SK-N-SH (cell line): Measurements from ENCODE around the gene HAND1. TPM values are rescaled to one million over a fixed set of nuclear protein-coding genes. Genes with fewer than 3 reads are reported as not detected.
"Not testable (repeated sequence)": the region's sequence is repeated elsewhere in the genome, so short reads cannot be mapped to it uniquely, and the experiment has no call there.

Experiments
- CTCF ChIA-PET: fragments of 300-600, 350-600 bp; formaldehyde crosslinking; extraction: SDS; loops from one replicate; lab custom pipeline; 2021; lab: Yijun Ruan, JAX
- POLR2A ChIA-PET: fragments of 350-600 bp; sonication (Branson Sonifier 250); formaldehyde crosslinking; extraction: SDS; loops from one replicate; lab custom pipeline; 2020; ENCODE audit warnings: antibody characterized with exemption, inconsistent platforms; lab: Yijun Ruan, JAX
- DNase-seq: peaks from one replicate; pipeline ENCODE4 v3.0.0; 2012
- H2AFZ ChIP-seq: fragments of 200-600 bp; sonication (generic); 2 replicates; pipeline ENCODE4 v1.8.1; 2016; ENCODE audit warnings: antibody characterized with exemption, mild to moderate bottlenecking, low read depth
- H3F3A ChIP-seq: fragments of 200-600 bp; sonication (generic); replicated peaks from 2 replicates; pipeline ENCODE3; 2016; ENCODE audit warnings: antibody characterized with exemption, mild to moderate bottlenecking; ENCODE audit not compliant: insufficient read depth
- H3K27ac ChIP-seq, 2 experiments: fragments of 200-500 bp in 1 of 2; fragments of 200-600 bp in 1 of 2; sonication (Bioruptor generic) in 1 of 2; sonication (generic), shearing (Covaris generic) in 1 of 2; 2 replicates each; pipeline versions ENCODE4 v1.5.1 to v1.6.1; 2014 to 2016; ENCODE audit warnings: low read depth in 2 of 2, inconsistent platforms in 1 of 2, low read length in 1 of 2, mild to moderate bottlenecking in 1 of 2, mixed read lengths in 1 of 2
- H3K27me3 ChIP-seq: fragments of 200-600 bp; sonication (generic), shearing (Covaris generic); 2 replicates; pipeline ENCODE4 v1.6.1; 2016; ENCODE audit warnings: mixed run types; ENCODE audit not compliant: insufficient read depth
- H3K36me3 ChIP-seq, 2 experiments: fragments of 200-500 bp in 1 of 2; fragments of 200-600 bp in 1 of 2; sonication (Bioruptor generic) in 1 of 2; sonication (generic) in 1 of 2; replicated peaks in 1 of 2; 2 replicates each; pipeline versions ENCODE3 to v1.5.1; 2014 to 2016; ENCODE audit warnings: low read length in 1 of 2, mild to moderate bottlenecking in 1 of 2; ENCODE audit not compliant: insufficient read depth in 2 of 2, control insufficient read depth in 1 of 2
- H3K4me1 ChIP-seq, 2 experiments: fragments of 200-500 bp in 1 of 2; fragments of 200-600 bp in 1 of 2; sonication (Bioruptor generic) in 1 of 2; sonication (generic), shearing (Covaris generic) in 1 of 2; 2 replicates each; pipeline versions ENCODE4 v1.5.1 to v1.6.1; 2014 to 2016; ENCODE audit warnings: low read depth in 1 of 2, low read length in 1 of 2, mixed run types in 1 of 2; ENCODE audit not compliant: insufficient read depth in 2 of 2, control insufficient read depth in 1 of 2
- H3K4me2 ChIP-seq: fragments of 200-600 bp; sonication (generic), shearing (Covaris generic); 2 replicates; pipeline ENCODE4 v1.6.1; 2017; ENCODE audit warnings: mixed run types
- H3K4me3 ChIP-seq, 2 experiments: fragments of 200-500 bp in 1 of 2; fragments of 200-600 bp in 1 of 2; sonication (Bioruptor generic) in 1 of 2; sonication (generic), shearing (Covaris generic) in 1 of 2; 2 replicates each; pipeline versions ENCODE4 v1.5.1 to v1.8.1; 2014 to 2016; ENCODE audit warnings: low read depth in 2 of 2, inconsistent platforms in 1 of 2, low read length in 1 of 2, mild to moderate bottlenecking in 1 of 2, mixed read lengths in 1 of 2, moderate library complexity in 1 of 2
- H3K79me2 ChIP-seq: fragments of 200-600 bp; sonication (generic); 2 replicates; pipeline ENCODE4 v1.8.1; 2017; ENCODE audit warnings: mild to moderate bottlenecking; ENCODE audit not compliant: insufficient read depth
- H3K9ac ChIP-seq: fragments of 200-600 bp; sonication (generic); 2 replicates; pipeline ENCODE4 v1.6.1; 2017; ENCODE audit warnings: mixed run types
- H3K9me2 ChIP-seq: fragments of 200-600 bp; sonication (generic); 2 replicates; pipeline ENCODE4 v1.6.1; 2017; ENCODE audit warnings: mixed run types
- H3K9me3 ChIP-seq: fragments of 200-600 bp; sonication (generic); 2 replicates; pipeline ENCODE4 v1.6.1; 2017; ENCODE audit warnings: mixed run types, mild to moderate bottlenecking, moderate library complexity
- H4K20me1 ChIP-seq: fragments of 200-600 bp; sonication (generic); 2 replicates; pipeline ENCODE4 v1.6.1; 2017; ENCODE audit warnings: mild to moderate bottlenecking, mixed run types; ENCODE audit not compliant: insufficient read depth
- EP300 ChIP-seq, 2 experiments: IDR thresholded peaks; 2 replicates each; pipeline versions ENCODE4 v1.4.0 to v1.6.1; 2012; ENCODE audit warnings: borderline replicate concordance in 1 of 2, low read depth in 1 of 2, low read length in 1 of 2
- EZH2phosphoT487 ChIP-seq: fragments of 200-600 bp; sonication (generic); IDR thresholded peaks from 2 replicates; pipeline ENCODE4 v1.6.1; 2017; ENCODE audit warnings: low read depth, mixed run types, mild to moderate bottlenecking, antibody characterized with exemption, moderate library complexity, borderline replicate concordance
- GABPA ChIP-seq: IDR thresholded peaks from 2 replicates; pipeline ENCODE4 v1.4.0; 2012; ENCODE audit warnings: low read depth, mild to moderate bottlenecking
- GATA2 ChIP-seq: sonication (generic); formaldehyde crosslinking; IDR thresholded peaks from 2 replicates; pipeline ENCODE4 v1.5.0; 2020; ENCODE audit warnings: mild to moderate bottlenecking, missing genetic modification reagents
- MAX ChIP-seq: IDR thresholded peaks from 2 replicates; pipeline ENCODE4 v1.4.0; 2012; ENCODE audit warnings: low read depth
- NFIC ChIP-seq: IDR thresholded peaks from 2 replicates; pipeline ENCODE4 v1.4.0; 2012; ENCODE audit warnings: borderline replicate concordance
- POLR2AphosphoS5 ChIP-seq: IDR thresholded peaks from 2 replicates; pipeline ENCODE4 v1.6.1; 2012; ENCODE audit warnings: low read depth, low read length
- RAD21 ChIP-seq: IDR thresholded peaks from 2 replicates; pipeline ENCODE4 v1.6.1; 2012; ENCODE audit warnings: mild to moderate bottlenecking, low read length
- RCOR1 ChIP-seq: fragments of 150-350 bp; IDR thresholded peaks from 2 replicates; pipeline ENCODE4 v1.6.1; 2017; ENCODE audit warnings: antibody characterized with exemption, low read length
- RFX5 ChIP-seq: IDR thresholded peaks from 2 replicates; pipeline ENCODE4 v1.6.1; 2012; ENCODE audit warnings: mild to moderate bottlenecking, improper control_type of control experiment, low read length
- SMC3 ChIP-seq: IDR thresholded peaks from 2 replicates; pipeline ENCODE4 v1.6.1; 2012; ENCODE audit warnings: low read depth, low read length, improper control_type of control experiment
- TEAD4 ChIP-seq: IDR thresholded peaks from 2 replicates; pipeline ENCODE4 v1.4.0; 2012; ENCODE audit warnings: mild to moderate bottlenecking, borderline replicate concordance; ENCODE audit not compliant: insufficient read depth
- ZBTB33 ChIP-seq: IDR thresholded peaks from 2 replicates; pipeline ENCODE4 v1.4.0; 2012; ENCODE audit warnings: low read depth, borderline replicate concordance
- WGBS: methylation state at CpG from one replicate; pipeline ENCODE4 v1.1.6; 2017; ENCODE audit warnings: low lambda C conversion rate; 5-methylcytosine and 5-hydroxymethylcytosine counted together
- polyA plus RNA-seq, 3 experiments: library from polyadenylated mRNA; depleted of rRNA; stranded (reverse); fragments of >200 nt; gene quantifications; 2 replicates each; pipeline ENCODE4 v1.2.3, GENCODE V29; 2012

HAND1 gene
- polyA plus RNA-seq, 1 of the 3 experiments (the other 2 are of a cell fraction): 1.1 TPM

GRCh38 chr5:154516475-154516874, 38.4 kb upstream of the HAND1 start:
- Histone ChIP-seq H3K9ac (no peak overlapping the region), H2AFZ (no peak overlapping the region), H4K20me1 (no peaks in the 10 kb centered on the region; the same call in 1 of the 2 replicates), H3K36me3 (no peaks in the 10 kb centered on the region), H3K27me3 (no peaks in the 10 kb centered on the region; the same call in 1 of the 2 replicates), H3K79me2 (no peaks in the 10 kb centered on the region), H3F3A (no peaks in the 10 kb centered on the region), H3K9me2 (no peaks in the 10 kb centered on the region), H3K4me2 (no peak overlapping the region), H3K27ac (peak overlapping the region in 1 of 2 experiments; percentile 100; a peak in 2 of 4 replicates), H3K4me1 (peaks cover 0 to 55% of the 10 kb centered on the region in 2 experiments; a peak in 2 of 4 replicates), H3K9me3 (no peaks in the 10 kb centered on the region)
- no peak for DNase-seq
- CTCF ChIA-PET: interaction anchor here (0.8 to 16.5 kb wide), 10 partner anchors 8 to 326 kb away, joined by 3 to 295 read pairs (median 12); partner anchors contain the start of genes GALNT10 and HAND1
- WGBS: 82% methylated on average over 5 of the region's 5 CpGs
- TF ChIP-seq RAD21 (peak; percentile 71), RCOR1 (peak; percentile 36; the same call in 1 of the 2 replicates), EP300 (IDR thresholded peaks at IDR 0.05; ENCODE audit: borderline replicate concordance in 1 of 2, low read depth in 1 of 2, low read length in 1 of 2) (no peak), SMC3 (peak; percentile 31; the same call in 1 of the 2 replicates), POLR2AphosphoS5 (no peak)
- TF ChIP-seq, all 33 proteins: peak for 3
- no peak overlapping the region for H3K4me3 ChIP-seq
- POLR2A ChIA-PET: interaction anchor here (1.0 to 6.5 kb wide), 7 partner anchors 9 to 50 kb away, joined by 3 to 87 read pairs (median 16); partner anchors contain the start of gene HAND1

GRCh38 chr5:154515488-154515887, 37.5 kb upstream of the HAND1 start:
- H3K4me3 ChIP-seq, H4K20me1 ChIP-seq, H3K9me3 ChIP-seq, H3K36me3 ChIP-seq, H3F3A ChIP-seq, H2AFZ ChIP-seq, H3K9me2 ChIP-seq, DNase-seq, H3K4me2 ChIP-seq, H3K9ac ChIP-seq, H3K27me3 ChIP-seq, H3K79me2 ChIP-seq: not testable (repeated sequence)
- WGBS: 60% methylated on average over 6 of the region's 6 CpGs
- CTCF ChIA-PET: interaction anchor here (0.8 to 16.5 kb wide), 5 partner anchors 9 to 325 kb away, joined by 3 to 295 read pairs (median 5); partner anchors contain the start of genes GALNT10 and HAND1
- POLR2A ChIA-PET: interaction anchor here (1.1 to 6.5 kb wide), 3 partner anchors 13 to 39 kb away, joined by 3 to 87 read pairs (median 4); no protein-coding TSS in a partner anchor
- Histone ChIP-seq H3K4me1 (peaks cover 0 to 49% of the 10 kb centered on the region in 2 experiments; a peak in 1 of 4 replicates), H3K27ac (peak overlapping the region in 1 of 2 experiments; percentile 100; a peak in 2 of 4 replicates)

- no peak overlapping the region for H3K9ac ChIP-seq
- no peaks in the 10 kb centered on the region for H3K36me3 ChIP-seq
- TF ChIP-seq ZBTB33: no peak
- TF ChIP-seq MAX: no peak
- no peak for TF ChIP-seq TEAD4
- TF ChIP-seq EZH2phosphoT487: no peak
- no peak for TF ChIP-seq RCOR1
- TF ChIP-seq GABPA: no peak
- no peak for TF ChIP-seq NFIC
- no peak for TF ChIP-seq EP300 (IDR thresholded peaks at IDR 0.05; ENCODE audit: borderline replicate concordance in 1 of 2, low read depth in 1 of 2, low read length in 1 of 2)
- no peak for TF ChIP-seq GATA2 (CRISPR knock-in tag)
- TF ChIP-seq RAD21: no peak
- TF ChIP-seq RFX5: no peak
- TF ChIP-seq, all 33 proteins: peak for 0
- ChIA-PET CTCF (interaction anchor here (13.0 kb wide), 1 partner anchor 7 kb away, joined by 112 read pairs; no protein-coding TSS in a partner anchor), POLR2A (interaction anchor here (1.1 kb wide), 1 partner anchor 38 kb away, joined by 3 read pairs; no protein-coding TSS in a partner anchor)
- no peaks in the 10 kb centered on the region; the same call in 1 of the 2 replicates for H3K27me3 ChIP-seq
- no peak overlapping the region for H2AFZ ChIP-seq
- H3K4me1 ChIP-seq: peaks cover 0 to 43% of the 10 kb centered on the region in 2 experiments; a peak in 1 of 4 replicates
- no peak overlapping the region for H3K4me2 ChIP-seq
- peak overlapping the region in 1 of 2 experiments; percentile 47; a peak in 1 of 4 replicates for H3K27ac ChIP-seq
- H3K9me2 ChIP-seq: no peaks in the 10 kb centered on the region
- WGBS: 40% methylated on average over 2 of the region's 2 CpGs
- no peaks in the 10 kb centered on the region for H3K9me3 ChIP-seq
- H3K4me3 ChIP-seq: no peak overlapping the region
- no peak for DNase-seq
- H4K20me1 ChIP-seq: no peaks in the 10 kb centered on the region; the same call in 1 of the 2 replicates
- H3K79me2 ChIP-seq: no peaks in the 10 kb centered on the region
- no peaks in the 10 kb centered on the region for H3F3A ChIP-seq
Observed at GRCh38 chr5:154514331-154514730, 36.3 kb upstream of the HAND1 start.
